H1 (cell line): ENCODE data around the gene GAS7. TPM values are rescaled to one million over a fixed set of nuclear protein-coding genes. Genes with fewer than 3 reads are reported as not detected.
A peak's percentile ranks its signal among the peaks of the same experiment; 100 is the strongest.

ENCODE experiments used
- CTCF ChIA-PET: fragments of 300-600 bp; sonication (Branson Sonifier 250); formaldehyde crosslinking; loops from one replicate; lab custom pipeline; 2021; ENCODE audit not compliant: partially characterized antibody; lab: Charles Lee
- POLR2A ChIA-PET: fragments of 300-600 bp; sonication (Branson Sonifier 250); formaldehyde crosslinking; loops from one replicate; lab custom pipeline; 2021; ENCODE audit warnings: inconsistent platforms; ENCODE audit not compliant: partially characterized antibody; lab: Charles Lee
- DNase-seq, 2 experiments: peaks; one replicate each; pipeline versions ENCODE4 v3.0.0 to v3.0.0-alpha.2; 2010 to 2022; ENCODE audit warnings: low spot score in 2 of 2, low read depth in 1 of 2, mixed read lengths in 1 of 2
- FAIRE-seq: peaks from 2 replicates; lab custom pipeline; 2011; peaks lifted over from hg19 to GRCh38; lab: Jason Lieb, UNC
- H2AFZ ChIP-seq: 2 replicates; pipeline ENCODE4 v1.8.1; 2012; ENCODE audit warnings: low read length, inconsistent platforms
- H2AK5ac ChIP-seq: 2 replicates; pipeline ENCODE4 v1.6.1; 2013; ENCODE audit warnings: low read depth, low read length
- H2BK120ac ChIP-seq: replicated peaks from 2 replicates; pipeline ENCODE3; 2013; ENCODE audit warnings: low read depth, low read length, inconsistent platforms
- H2BK12ac ChIP-seq: 2 replicates; pipeline ENCODE4 v1.6.1; 2013; ENCODE audit warnings: low read depth, low read length
- H2BK15ac ChIP-seq: 2 replicates; pipeline ENCODE4 v1.6.1; 2013; ENCODE audit warnings: low read length
- H2BK20ac ChIP-seq: 2 replicates; pipeline ENCODE4 v1.6.1; 2013; ENCODE audit warnings: low read length
- H2BK5ac ChIP-seq: 2 replicates; pipeline ENCODE4 v1.6.1; 2013; ENCODE audit warnings: low read depth, low read length
- H3K14ac ChIP-seq: 2 replicates; pipeline ENCODE4 v1.6.1; 2013; ENCODE audit warnings: inconsistent platforms; ENCODE audit not compliant: insufficient read length
- H3K18ac ChIP-seq: 2 replicates; pipeline ENCODE4 v1.6.1; 2013; ENCODE audit warnings: low read length; ENCODE audit errors: extremely low read depth
- H3K23ac ChIP-seq: 2 replicates; pipeline ENCODE4 v1.6.1; 2013; ENCODE audit warnings: inconsistent platforms; ENCODE audit not compliant: insufficient read length
- H3K23me2 ChIP-seq: 2 replicates; pipeline ENCODE4 v1.6.1; 2013; ENCODE audit warnings: low read depth, low read length
- H3K27ac ChIP-seq: 2 replicates; pipeline ENCODE4 v1.6.1; 2011; ENCODE audit warnings: low read depth, low read length, inconsistent platforms
- H3K27me3 ChIP-seq, 4 experiments: replicated peaks in 1 of 4; 1 replicate in 1 of 4; 2 replicates in 3 of 4; pipeline versions ENCODE4 v1.6.1 to v1.8.1; 2011 to 2013; ENCODE audit warnings: low read length in 3 of 4, mild to moderate bottlenecking in 3 of 4, inconsistent platforms in 2 of 4, mixed read lengths in 2 of 4, moderate library complexity in 1 of 4; ENCODE audit not compliant: control insufficient read depth in 3 of 4, insufficient read depth in 3 of 4; ENCODE audit errors: extremely low read depth in 1 of 4
- H3K36me3 ChIP-seq, 4 experiments: 2 replicates each; pipeline versions ENCODE4 v1.6.1 to v1.8.1; 2011 to 2013; ENCODE audit warnings: mild to moderate bottlenecking in 4 of 4, low read length in 3 of 4, moderate library complexity in 2 of 4, control low read depth in 1 of 4, inconsistent platforms in 1 of 4; ENCODE audit not compliant: insufficient read depth in 4 of 4, control insufficient read depth in 2 of 4
- H3K4ac ChIP-seq: replicated peaks from 2 replicates; pipeline ENCODE3; 2013; ENCODE audit warnings: low read length, low read depth, mixed read lengths, inconsistent platforms; ENCODE audit not compliant: insufficient read length
- H3K4me1 ChIP-seq, 4 experiments: replicated peaks in 1 of 4; 1 replicate in 1 of 4; 2 replicates in 3 of 4; pipeline versions ENCODE4 v1.6.1 to v1.8.1; 2011 to 2013; ENCODE audit warnings: low read length in 3 of 4, inconsistent platforms in 2 of 4, mixed read lengths in 1 of 4; ENCODE audit not compliant: insufficient read depth in 4 of 4, control insufficient read depth in 3 of 4
- H3K4me2 ChIP-seq, 2 experiments: 2 replicates each; pipeline versions ENCODE4 v1.6.1 to v1.8.1; 2011 to 2013; ENCODE audit warnings: low read depth in 2 of 2, low read length in 2 of 2, control low read depth in 1 of 2, inconsistent platforms in 1 of 2, mild to moderate bottlenecking in 1 of 2; ENCODE audit not compliant: insufficient read depth in 1 of 2
- H3K4me3 ChIP-seq, 4 experiments: fragments of 200-600, 300-600 bp in 1 of 4; sonication (generic), shearing (Covaris generic), sonication (Bioruptor Twin) in 1 of 4; 2 replicates each; pipeline versions ENCODE4 v1.5.1 to v1.8.1; 2011 to 2016; ENCODE audit warnings: low read length in 4 of 4, low read depth in 3 of 4, control low read depth in 2 of 4, inconsistent platforms in 2 of 4, mild to moderate bottlenecking in 2 of 4, mixed read lengths in 1 of 4, moderate library complexity in 1 of 4; ENCODE audit not compliant: insufficient read depth in 2 of 4; ENCODE audit errors: extremely low read depth in 1 of 4
- H3K56ac ChIP-seq: replicated peaks from 2 replicates; pipeline ENCODE3; 2013; ENCODE audit warnings: low read depth, mild to moderate bottlenecking, mixed read lengths, low read length, inconsistent platforms; ENCODE audit not compliant: insufficient read length
- H3K79me1 ChIP-seq: 2 replicates; pipeline ENCODE4 v1.6.1; 2013; ENCODE audit warnings: low read depth, low read length, control low read depth
- H3K79me2 ChIP-seq, 2 experiments: 2 replicates each; pipeline versions ENCODE4 v1.6.1 to v1.8.1; 2012 to 2013; ENCODE audit warnings: low read length in 2 of 2, mild to moderate bottlenecking in 2 of 2, inconsistent platforms in 1 of 2; ENCODE audit not compliant: insufficient read depth in 2 of 2, control insufficient read depth in 1 of 2
- H3K9ac ChIP-seq, 4 experiments: replicated peaks in 1 of 4; 1 replicate in 1 of 4; 2 replicates in 3 of 4; pipeline versions ENCODE4 v1.6.1 to v1.8.1; 2011 to 2013; ENCODE audit warnings: low read depth in 3 of 4, low read length in 3 of 4, control low read depth in 2 of 4, mild to moderate bottlenecking in 2 of 4, moderate library complexity in 2 of 4, inconsistent platforms in 1 of 4; ENCODE audit errors: extremely low read depth in 1 of 4
- H3K9me3 ChIP-seq, 2 experiments: 2 replicates each; pipeline versions ENCODE4 v1.6.1 to v1.8.1; 2012 to 2013; ENCODE audit warnings: mild to moderate bottlenecking in 2 of 2, moderate library complexity in 2 of 2, control low read depth in 1 of 2, inconsistent platforms in 1 of 2, low read depth in 1 of 2, low read length in 1 of 2, mixed read lengths in 1 of 2; ENCODE audit not compliant: insufficient read depth in 2 of 2
- H4K20me1 ChIP-seq, 2 experiments: replicated peaks in 1 of 2; 2 replicates each; pipeline versions ENCODE3 to v1.8.1; 2011 to 2013; ENCODE audit warnings: inconsistent platforms in 2 of 2, low read length in 2 of 2, mild to moderate bottlenecking in 1 of 2; ENCODE audit not compliant: insufficient read depth in 2 of 2, control insufficient read depth in 1 of 2
- H4K5ac ChIP-seq: 2 replicates; pipeline ENCODE4 v1.6.1; 2013; ENCODE audit warnings: low read length, low read depth, mixed read lengths, inconsistent platforms; ENCODE audit not compliant: insufficient read length
- H4K8ac ChIP-seq: 2 replicates; pipeline ENCODE4 v1.8.0; 2013; ENCODE audit warnings: mild to moderate bottlenecking, moderate library complexity, low read length, inconsistent platforms; ENCODE audit not compliant: insufficient read depth; ENCODE audit errors: extremely low read depth
- H4K91ac ChIP-seq: replicated peaks from 2 replicates; pipeline ENCODE3; 2013; ENCODE audit warnings: low read length, mixed read lengths, inconsistent platforms; ENCODE audit not compliant: insufficient read length
- JUN ChIP-seq: IDR thresholded peaks from 2 replicates; pipeline ENCODE4 v1.6.1; 2011; ENCODE audit warnings: low read depth, mild to moderate bottlenecking, improper control_type of control experiment, low read length
- RAD21 ChIP-seq, 2 experiments: IDR thresholded peaks in 1 of 2; conservative IDR thresholded peaks in 1 of 2; 2 replicates each; pipeline ENCODE4 v1.6.1; 2011; ENCODE audit warnings: low read depth in 2 of 2, low read length in 2 of 2, improper control_type of control experiment in 1 of 2, inconsistent platforms in 1 of 2, mild to moderate bottlenecking in 1 of 2, moderate library complexity in 1 of 2
- RXRA ChIP-seq: IDR thresholded peaks from 2 replicates; pipeline ENCODE4 v1.6.1; 2011; ENCODE audit warnings: low read depth, mild to moderate bottlenecking, low read length, moderate library complexity; ENCODE audit not compliant: insufficient read depth
- WGBS, 2 experiments: shearing (Covaris generic) in 1 of 2; methylation state at CpG; one replicate each; pipeline versions ENCODE4 v1.1.6 to v1.1.7; 2013 to 2015; ENCODE audit warnings: low lambda C conversion rate in 2 of 2, mixed read lengths in 2 of 2, inconsistent platforms in 1 of 2, low coverage in 1 of 2, missing lambda C conversion rate in 1 of 2; ENCODE audit not compliant: insufficient replicate concordance in 2 of 2, insufficient coverage in 1 of 2, insufficient read length in 1 of 2; ENCODE audit errors: extremely low coverage in 1 of 2, missing lambda C conversion rate in 1 of 2; 5-methylcytosine and 5-hydroxymethylcytosine counted together
- polyA plus RNA-seq, 7 experiments: library from polyadenylated mRNA; depleted of rRNA in 3 of 7; stranded (reverse) in 5 of 7; unstranded in 2 of 7; fragments of >200 nt in 5 of 7; fragments of 200-250 nt in 2 of 7; gene quantifications; 1 replicate in 5 of 7; 2 replicates in 1 of 7; 4 replicates in 1 of 7; pipeline versions ENCODE4 v1.2.1 to v1.2.3, GENCODE V29; 2011 to 2013; ENCODE audit warnings: missing spikeins in 2 of 7, mixed read lengths in 2 of 7
- total RNA-seq: library from RNA; stranded (reverse); fragmentation: NEBNext Ultra II Directional; extraction: Animal tissue kit (Norgen Biotek cat#: 25700); gene quantifications from 2 replicates; pipeline ENCODE4 v1.2.1, GENCODE V29; 2021
- TF ChIP-seq, protein P1 (sequence below), 3 experiments: IDR thresholded peaks; 1 replicate in 2 of 3; 2 replicates in 1 of 3; pipeline versions ENCODE4 v1.5.1 to v1.6.1; 2011; ENCODE audit warnings: low read length in 3 of 3, mild to moderate bottlenecking in 3 of 3, inconsistent platforms in 2 of 3, low read depth in 1 of 3, moderate library complexity in 1 of 3; ENCODE audit not compliant: insufficient read depth in 1 of 3; ENCODE audit errors: control extremely low read depth in 1 of 3

GAS7 gene
- total and polyA plus RNA-seq, 2 of the 8 experiments (the other 6 are each of a cell fraction or from before 2014, with no cell fraction given) = 5.0 to 14.5 TPM

DNA sequence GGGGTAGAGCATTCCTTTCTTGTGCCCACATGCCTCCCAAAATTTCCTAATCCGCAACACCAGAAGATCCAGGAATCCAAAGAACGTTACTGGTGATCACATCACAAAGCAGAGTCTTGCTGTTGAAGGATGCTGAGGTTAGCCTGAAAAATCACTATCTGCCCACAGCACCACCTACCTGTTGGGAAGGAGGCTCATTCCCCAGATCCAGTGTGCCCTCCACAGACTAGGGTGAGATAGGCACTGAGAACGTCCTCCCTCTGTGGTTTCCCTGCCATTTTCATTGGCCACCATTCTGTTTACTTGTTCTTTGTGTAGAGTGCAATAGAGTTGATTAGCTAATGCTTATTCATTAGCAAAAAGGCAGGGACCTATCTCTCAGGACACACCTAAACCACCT, 323.7 kb downstream of the GAS7 start:
- Histone ChIP-seq H4K5ac (no peak overlapping the region), H2BK12ac (no peak overlapping the region), H3K9me3 (no peaks in the 10 kb centered on the region), H3K23me2 (no peaks in the 10 kb centered on the region), H2AK5ac (no peak overlapping the region), H3K4me2 (no peak overlapping the region), H4K91ac (no peak overlapping the region), H2BK120ac (no peak overlapping the region), H2BK20ac (no peak overlapping the region), H3K18ac (no peak overlapping the region), H3K36me3 (no peaks in the 10 kb centered on the region), H3K27me3 (no peaks in the 10 kb centered on the region), H4K8ac (no peak overlapping the region), H3K23ac (no peak overlapping the region), H4K20me1 (no peaks in the 10 kb centered on the region), H3K4ac (no peak overlapping the region), H3K9ac (no peak overlapping the region; a peak in 1 of 7 replicates), H3K27ac (no peak overlapping the region), H3K79me2 (no peaks in the 10 kb centered on the region), H2BK15ac (no peak overlapping the region), H3K14ac (no peak overlapping the region), H3K4me3 (no peak overlapping the region), H2BK5ac (no peak overlapping the region), H3K79me1 (no peaks in the 10 kb centered on the region), H3K4me1 (no peaks in the 10 kb centered on the region), H2AFZ (no peak overlapping the region), H3K56ac (no peak overlapping the region)
- no peak for TF ChIP-seq JUN
- TF ChIP-seq, protein P1, sequence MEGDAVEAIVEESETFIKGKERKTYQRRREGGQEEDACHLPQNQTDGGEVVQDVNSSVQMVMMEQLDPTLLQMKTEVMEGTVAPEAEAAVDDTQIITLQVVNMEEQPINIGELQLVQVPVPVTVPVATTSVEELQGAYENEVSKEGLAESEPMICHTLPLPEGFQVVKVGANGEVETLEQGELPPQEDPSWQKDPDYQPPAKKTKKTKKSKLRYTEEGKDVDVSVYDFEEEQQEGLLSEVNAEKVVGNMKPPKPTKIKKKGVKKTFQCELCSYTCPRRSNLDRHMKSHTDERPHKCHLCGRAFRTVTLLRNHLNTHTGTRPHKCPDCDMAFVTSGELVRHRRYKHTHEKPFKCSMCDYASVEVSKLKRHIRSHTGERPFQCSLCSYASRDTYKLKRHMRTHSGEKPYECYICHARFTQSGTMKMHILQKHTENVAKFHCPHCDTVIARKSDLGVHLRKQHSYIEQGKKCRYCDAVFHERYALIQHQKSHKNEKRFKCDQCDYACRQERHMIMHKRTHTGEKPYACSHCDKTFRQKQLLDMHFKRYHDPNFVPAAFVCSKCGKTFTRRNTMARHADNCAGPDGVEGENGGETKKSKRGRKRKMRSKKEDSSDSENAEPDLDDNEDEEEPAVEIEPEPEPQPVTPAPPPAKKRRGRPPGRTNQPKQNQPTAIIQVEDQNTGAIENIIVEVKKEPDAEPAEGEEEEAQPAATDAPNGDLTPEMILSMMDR (IDR thresholded peaks at IDR 0.05; ENCODE audit: control extremely low read depth in 1 of 3, insufficient read depth in 1 of 3, low read depth in 1 of 3, low read length in 3 of 3) = peak; percentile 16 to 55 (median 49); a peak in 2 of 4 replicates
- TF ChIP-seq RAD21 (IDR thresholded peaks at IDR 0.05 in 1 of 2, conservative IDR thresholded peaks at IDR 0.05 in 1 of 2; ENCODE audit: low read depth in 2 of 2, low read length in 2 of 2) = peak; percentile 19 to 25; a peak in 1 of 4 replicates
- no peak for TF ChIP-seq RXRA
- ChIA-PET CTCF (interaction anchor here (1.3 to 3.6 kb wide), 4 partner anchors 15 to 146 kb away, joined by 3 to 13 read pairs (median 6); no protein-coding TSS in a partner anchor), POLR2A (no interaction called here)
- FAIRE-seq = no peak
- no peak for DNase-seq
- 61% methylated on average over 3 of the region's 3 CpGs; no CpG with 5 or more reads in 1 of the 2 experiments for WGBS, 2 experiments
